K562 (cell line): ENCODE measurements around the gene FSTL1. TPM values are rescaled to one million over a fixed set of nuclear protein-coding genes. Genes with fewer than 3 reads are reported as not detected.

Experiments
- ATAC-seq: fragments of 200-7000 bp; cut with Tn5 transposase; 3 replicates; pipeline ENCODE4 v1.9.1; 2020; ENCODE audit warnings: moderate library complexity
- BruUV-seq: library from RNA; stranded (reverse); fragments of 400-500 nt; replicated peaks from 2 replicates; lab custom pipeline; 2021; lab: Mats Ljungman, UMichigan
- CTCF ChIA-PET: fragments of 300-600 bp; formaldehyde crosslinking; extraction: SDS; loops from one replicate; lab custom pipeline; 2021; ENCODE audit warnings: low intra/inter-chr PET ratio; lab: Yijun Ruan, JAX
- POLR2A ChIA-PET: fragments of 300-600, 350-650 bp; sonication (Branson Sonifier 250); formaldehyde crosslinking; extraction: SDS; loops from one replicate; lab custom pipeline; 2021; ENCODE audit warnings: antibody characterized with exemption, inconsistent platforms; lab: Yijun Ruan, JAX
- DNase-seq, 4 experiments: peaks; one replicate each; pipeline versions ENCODE4 v3.0.0 to v3.0.0-alpha.2; 2011 to 2018; ENCODE audit warnings: low spot score in 3 of 4, mixed read lengths in 3 of 4; ENCODE audit errors: extremely low read depth in 1 of 4
- FAIRE-seq: peaks from 2 replicates; lab custom pipeline; 2011; peaks lifted over from hg19 to GRCh38; lab: Jason Lieb, UNC
- H2AFZ ChIP-seq: 2 replicates; pipeline ENCODE4 v1.6.0; 2011; ENCODE audit warnings: low read depth, low read length, control low read depth, inconsistent platforms
- H3K27ac ChIP-seq: fragments of 200-600 bp; 3 replicates; pipeline ENCODE4 v1.8.0; 2011; ENCODE audit warnings: low read depth, mild to moderate bottlenecking, control low read depth, inconsistent platforms, low read length, moderate library complexity, mixed read lengths; ENCODE audit errors: extremely low read depth
- H3K27me3 ChIP-seq, 2 experiments: fragments of 300-600 bp in 1 of 2; 2 replicates in 1 of 2; 3 replicates in 1 of 2; pipeline versions ENCODE4 v1.6.0 to v1.8.0; 2011; ENCODE audit warnings: inconsistent platforms in 2 of 2, low read length in 2 of 2, mild to moderate bottlenecking in 1 of 2, mixed read lengths in 1 of 2, moderate library complexity in 1 of 2; ENCODE audit not compliant: control insufficient read depth in 2 of 2, insufficient read depth in 2 of 2
- H3K36me3 ChIP-seq: fragments of 300-600 bp; 3 replicates; pipeline ENCODE4 v1.8.0; 2011; ENCODE audit warnings: mild to moderate bottlenecking, low read length, inconsistent platforms; ENCODE audit not compliant: control insufficient read depth, insufficient read depth
- H3K4me1 ChIP-seq, 2 experiments: fragments of 200-600 bp in 1 of 2; replicated peaks in 1 of 2; 2 replicates in 1 of 2; 3 replicates in 1 of 2; pipeline versions ENCODE4 v1.5.1 to v1.8.0; 2011; ENCODE audit warnings: inconsistent platforms in 2 of 2, low read length in 2 of 2, mild to moderate bottlenecking in 1 of 2, mixed read lengths in 1 of 2, moderate library complexity in 1 of 2; ENCODE audit not compliant: control insufficient read depth in 2 of 2, insufficient read depth in 2 of 2
- H3K4me2 ChIP-seq: 2 replicates; pipeline ENCODE4 v1.6.1; 2011; ENCODE audit warnings: low read length, control low read depth, inconsistent platforms, mixed read lengths; ENCODE audit not compliant: insufficient read depth
- H3K4me3 ChIP-seq: fragments of 200-600 bp; sonication (generic), shearing (Covaris generic); 2 replicates; pipeline ENCODE4 v1.5.1; 2016; ENCODE audit warnings: control low read depth, inconsistent platforms
- H3K79me2 ChIP-seq: fragments of 200-600 bp; 3 replicates; pipeline ENCODE4 v1.8.0; 2011; ENCODE audit warnings: low read length, inconsistent platforms; ENCODE audit not compliant: control insufficient read depth, insufficient read depth
- H3K9ac ChIP-seq, 2 experiments: 2 replicates each; pipeline versions ENCODE4 v1.6.0 to v1.6.1; 2011; ENCODE audit warnings: low read depth in 2 of 2, low read length in 2 of 2, control low read depth in 1 of 2, inconsistent platforms in 1 of 2, mild to moderate bottlenecking in 1 of 2, mixed read lengths in 1 of 2; ENCODE audit not compliant: insufficient read depth in 1 of 2
- H3K9me1 ChIP-seq: one replicate; pipeline ENCODE4 v1.6.0; 2011; ENCODE audit warnings: inconsistent platforms, mild to moderate bottlenecking, low read length, moderate library complexity; ENCODE audit not compliant: control insufficient read depth, insufficient read depth
- H3K9me3 ChIP-seq: replicated peaks from 2 replicates; pipeline ENCODE4 v1.5.1; 2011; ENCODE audit warnings: low read depth, low read length, inconsistent platforms; ENCODE audit not compliant: control insufficient read depth, insufficient read depth
- H4K20me1 ChIP-seq: replicated peaks from 2 replicates; pipeline ENCODE4 v1.6.1; 2011; ENCODE audit warnings: low read length, inconsistent platforms, mixed read lengths; ENCODE audit not compliant: control insufficient read depth, insufficient read depth
- CBFB ChIP-seq: sonication (generic); formaldehyde crosslinking; IDR thresholded peaks from 2 replicates; pipeline ENCODE4 v1.4.0; 2020; ENCODE audit warnings: mild to moderate bottlenecking, missing genetic modification reagents
- EP400 ChIP-seq: fragments of 450-650 bp; IDR thresholded peaks from 2 replicates; pipeline ENCODE4 v1.6.1; 2017; ENCODE audit warnings: antibody characterized with exemption, mild to moderate bottlenecking, moderate library complexity
- HEY1 ChIP-seq: fragments of 250-450 bp; sonication (Bioruptor Pico); IDR thresholded peaks from 2 replicates; pipeline ENCODE4 v1.5.0; 2020; ENCODE audit warnings: mild to moderate bottlenecking, moderate library complexity, borderline replicate concordance
- STAT5A ChIP-seq: IDR thresholded peaks from 2 replicates; pipeline ENCODE4 v1.6.1; 2012; ENCODE audit warnings: low read length, inconsistent platforms, borderline replicate concordance
- USF1 ChIP-seq: sonication (generic); formaldehyde crosslinking; IDR thresholded peaks from 2 replicates; pipeline ENCODE4 v1.9.0; 2022; ENCODE audit warnings: mild to moderate bottlenecking, missing genetic modification reagents
- XRCC4 ChIP-seq: IDR thresholded peaks from one replicate; pipeline ENCODE4 v1.6.1; 2011; ENCODE audit not compliant: insufficient read depth, insufficient read length; ENCODE audit errors: extremely low read depth
- ZNF23 ChIP-seq: fragments of 250-450 bp; sonication (Bioruptor Pico); IDR thresholded peaks from 2 replicates; pipeline ENCODE4 v1.4.0; 2020; ENCODE audit warnings: mild to moderate bottlenecking
- ZNF655 ChIP-seq: fragments of 250-450 bp; sonication (Bioruptor Pico); IDR thresholded peaks from 2 replicates; pipeline ENCODE4 v1.5.0; 2021
- WGBS: fragments of 100-300 bp; shearing (Covaris generic); methylation state at CpG from one replicate; pipeline ENCODE4 v1.1.6; 2016; ENCODE audit warnings: low coverage, mixed read lengths; ENCODE audit not compliant: insufficient coverage; ENCODE audit errors: missing lambda C conversion rate; 5-methylcytosine and 5-hydroxymethylcytosine counted together
- in situ Hi-C: fragments of 300-500 bp; cut with MboI; formaldehyde crosslinking; loops from 4 replicates; pipeline ENCODE4 v1.15.0; 2018; ENCODE audit warnings: inconsistent platforms, mixed read lengths
- intact Hi-C: fragments of 100-400 bp; cut with micrococcal nuclease; formaldehyde crosslinking; loops from 2 replicates; pipeline ENCODE4 v1.14.2; 2022
- polyA plus RNA-seq, 8 experiments: library from polyadenylated mRNA; depleted of rRNA in 4 of 8; stranded (reverse) in 5 of 8; unstranded in 3 of 8; fragments of >200 nt; fragmentation: Nextera tagmentation in 2 of 8; fragmentation: Illumina TruSeq in 1 of 8; extraction: Ambion mirVana in 2 of 8; extraction: Trizol in 1 of 8; gene quantifications; 2 replicates each; pipeline versions ENCODE4 v1.2.1 to v1.2.3, GENCODE V29; 2011 to 2014; ENCODE audit warnings: inconsistent platforms in 1 of 8, missing spikeins in 1 of 8
- total RNA-seq, 7 experiments: library from RNA; depleted of rRNA in 6 of 7; stranded (reverse); fragments of >200 nt in 6 of 7; fragmentation: Illumina TruSeq in 2 of 7; extraction: Trizol in 2 of 7; gene quantifications; 2 replicates each; pipeline versions ENCODE4 v1.2.1 to v1.2.3, GENCODE V29; 2011 to 2021; ENCODE audit warnings: low replicate concordance in 1 of 7
- TF ChIP-seq, protein P1 (sequence below): fragments of 450-650 bp; IDR thresholded peaks from one replicate; pipeline ENCODE4 v1.6.1; 2018; ENCODE audit warnings: mild to moderate bottlenecking, moderate library complexity; ENCODE audit not compliant: partially characterized antibody

FSTL1 gene
- total and polyA plus RNA-seq, 9 of the 15 experiments (the other 6 are each of a cell fraction or from before 2014, with no cell fraction given) = 0.01 to 0.58 (median 0.08) TPM; not detected in 2

DNA sequence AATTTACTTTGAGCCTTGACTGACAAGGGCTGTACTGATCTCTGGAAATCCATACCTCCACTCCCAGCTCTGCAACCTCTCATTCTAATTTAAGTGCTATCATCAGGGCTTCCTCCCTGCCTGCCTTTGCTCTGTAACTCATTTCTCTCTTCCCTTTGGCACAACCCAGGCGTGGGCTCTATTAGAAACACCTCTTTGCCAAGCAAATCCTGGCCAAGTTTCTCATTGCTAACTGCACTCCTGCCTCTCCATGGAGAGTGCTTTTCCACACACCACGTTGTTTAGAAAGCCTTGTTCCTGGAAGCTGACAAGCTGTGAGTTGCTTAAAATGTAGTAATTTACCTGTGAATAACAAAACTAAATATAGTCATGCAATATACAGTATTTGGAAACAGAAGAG is 20.1 kb upstream of the FSTL1 start:
- H2AFZ ChIP-seq = no peak overlapping the region
- no peaks in the 10 kb centered on the region for H3K27me3 ChIP-seq
- H3K36me3 ChIP-seq = no peaks in the 10 kb centered on the region
- no peaks in the 10 kb centered on the region for H3K9me3 ChIP-seq
- DNase-seq (no peak), FAIRE-seq (no peak), ATAC-seq (no peak)
- no peak overlapping the region for H3K4me3 ChIP-seq
- no peaks in the 10 kb centered on the region for H4K20me1 ChIP-seq
- WGBS = 6% methylated on average over 2 of the region's 2 CpGs
- H3K9ac ChIP-seq = no peak overlapping the region
- no TSS peak for BruUV-seq
- ChIA-PET POLR2A (no interaction called here), CTCF (no interaction called here)
- no peaks in the 10 kb centered on the region for H3K9me1 ChIP-seq
- no peaks in the 10 kb centered on the region for H3K4me1 ChIP-seq
- TF ChIP-seq EP400 (no peak), ZNF655 (CRISPR knock-in tag) (no peak)
- in situ Hi-C loops (no loop called here), intact Hi-C loops (no loop called here)
- no peak overlapping the region for H3K4me2 ChIP-seq
- H3K27ac ChIP-seq = no peak overlapping the region
- no peaks in the 10 kb centered on the region for H3K79me2 ChIP-seq

DNA sequence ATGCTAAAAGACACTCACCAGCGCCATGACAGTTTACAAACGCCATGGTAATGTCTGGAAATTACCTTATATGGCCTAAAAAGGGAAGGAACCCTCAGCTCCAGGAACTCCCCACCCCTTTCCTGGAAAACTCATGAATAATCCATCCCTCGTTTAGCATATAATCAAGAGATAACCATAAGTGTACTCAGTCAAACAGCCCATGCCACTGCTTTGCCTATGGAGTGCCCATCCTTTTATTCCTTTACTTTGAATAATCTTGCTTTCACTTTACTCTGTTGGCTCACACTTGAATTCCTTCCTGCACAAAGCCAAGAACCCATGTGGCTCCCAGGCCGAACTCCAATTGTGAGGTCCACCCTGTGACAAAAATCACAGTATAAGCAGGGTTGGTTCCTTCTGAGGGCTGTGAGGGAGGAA is 19.1 kb upstream of the FSTL1 start:
- BruUV-seq = no TSS peak
- no peak for ATAC-seq
- Histone ChIP-seq H3K79me2 (no peaks in the 10 kb centered on the region), H3K36me3 (no peaks in the 10 kb centered on the region), H2AFZ (no peak overlapping the region; the same call in 1 of the 2 replicates), H4K20me1 (no peaks in the 10 kb centered on the region), H3K4me1 (no peaks in the 10 kb centered on the region), H3K4me3 (no peak overlapping the region), H3K27ac (no peak overlapping the region), H3K4me2 (no peak overlapping the region), H3K9me1 (no peaks in the 10 kb centered on the region), H3K9ac (no peak overlapping the region), H3K27me3 (no peaks in the 10 kb centered on the region), H3K9me3 (no peaks in the 10 kb centered on the region)
- intact Hi-C loops (no loop called here), in situ Hi-C loops (no loop called here)
- CTCF ChIA-PET = no interaction called here
- POLR2A ChIA-PET = no interaction called here
- 0% methylated on average over 4 of the region's 4 CpGs for WGBS
- peak in 1 of 4 experiments; percentile 2 for DNase-seq
- no peak for FAIRE-seq
- TF ChIP-seq, protein P1, sequence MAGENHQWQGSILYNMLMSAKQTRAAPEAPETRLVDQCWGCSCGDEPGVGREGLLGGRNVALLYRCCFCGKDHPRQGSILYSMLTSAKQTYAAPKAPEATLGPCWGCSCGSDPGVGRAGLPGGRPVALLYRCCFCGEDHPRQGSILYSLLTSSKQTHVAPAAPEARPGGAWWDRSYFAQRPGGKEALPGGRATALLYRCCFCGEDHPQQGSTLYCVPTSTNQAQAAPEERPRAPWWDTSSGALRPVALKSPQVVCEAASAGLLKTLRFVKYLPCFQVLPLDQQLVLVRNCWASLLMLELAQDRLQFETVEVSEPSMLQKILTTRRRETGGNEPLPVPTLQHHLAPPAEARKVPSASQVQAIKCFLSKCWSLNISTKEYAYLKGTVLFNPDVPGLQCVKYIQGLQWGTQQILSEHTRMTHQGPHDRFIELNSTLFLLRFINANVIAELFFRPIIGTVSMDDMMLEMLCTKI = no peak
- TF ChIP-seq USF1 (CRISPR knock-in tag) (no peak), HEY1 (CRISPR knock-in tag) (no peak), XRCC4 (no peak), ZNF23 (no peak), STAT5A (peak; percentile 55; the same call in 1 of the 2 replicates), CBFB (CRISPR knock-in tag) (no peak)
